Sigmoid colon (tissue), 4 donors: ENCODE data around the gene PAPPA.

Experiments used
- CTCF ChIP-seq, 4 experiments: fragments of 450-650 bp in 3 of 4; fragments of 200-600 bp in 1 of 4; IDR thresholded peaks; one replicate each; pipeline ENCODE4 v1.5.1; 2016 to 2019; ENCODE audit warnings: antibody characterized with exemption in 4 of 4, mild to moderate bottlenecking in 3 of 4, moderate library complexity in 2 of 4
- EP300 ChIP-seq, 4 donors: sonication (generic); formaldehyde crosslinking; IDR thresholded peaks; one replicate each; pipeline ENCODE4 v1.6.1; 2017; ENCODE audit warnings: antibody characterized with exemption in 4 of 4
- POLR2A ChIP-seq, 2 donors: fragments of 450-650 bp; IDR thresholded peaks; one replicate each; pipeline ENCODE4 v1.6.1; 2016; ENCODE audit warnings: antibody characterized with exemption in 2 of 2, mild to moderate bottlenecking in 2 of 2, moderate library complexity in 2 of 2

GRCh38 chr9:116189683-116190082, 36.1 kb downstream of the PAPPA start:
- TF ChIP-seq CTCF (IDR thresholded peaks at IDR 0.05) (no peak), POLR2A (IDR thresholded peaks at IDR 0.05) (no peak), EP300 (IDR thresholded peaks at IDR 0.05) (no peak)
